NB4 (cell line): ENCODE measurements around the gene LILRB5.
"Not testable (repeated sequence)": the region's sequence is repeated elsewhere in the genome, so short reads cannot be mapped to it uniquely, and the experiment has no call there.

Experiments
- POLR2A ChIP-seq: IDR thresholded peaks from 2 replicates; pipeline ENCODE4 v1.6.1; 2011; ENCODE audit warnings: mild to moderate bottlenecking; ENCODE audit not compliant: insufficient read length; ENCODE audit errors: extremely low read depth
- TF ChIP-seq, protein P1 (sequence below): IDR thresholded peaks from one replicate; pipeline ENCODE4 v1.5.1; 2012; ENCODE audit warnings: low read depth, low read length
- TF ChIP-seq, protein P2 (sequence below): IDR thresholded peaks from 2 replicates; pipeline ENCODE4 v1.6.1; 2011; ENCODE audit warnings: low read depth, low read length

DNA sequence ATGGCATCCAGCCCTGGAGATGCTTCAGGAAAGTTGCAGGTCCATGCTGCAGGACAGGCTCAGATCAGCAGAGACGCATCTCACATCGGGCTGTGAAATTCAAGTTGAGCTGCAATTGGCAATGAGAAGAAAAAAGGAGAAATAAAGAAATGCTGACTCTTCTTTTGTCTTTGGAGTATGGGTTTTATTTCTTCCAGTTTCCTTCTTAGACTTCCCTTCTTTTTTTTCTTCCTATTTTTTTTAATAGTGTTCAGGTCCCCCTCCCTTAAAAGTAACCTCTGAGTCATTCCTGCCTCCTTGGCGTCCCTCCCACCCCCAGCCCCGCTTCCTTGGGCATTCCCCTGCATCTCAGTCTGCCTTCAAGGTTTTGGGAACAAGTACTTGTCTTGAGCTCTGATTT lies 14.5 kb upstream of the LILRB5 start:
- TF ChIP-seq, protein P1, sequence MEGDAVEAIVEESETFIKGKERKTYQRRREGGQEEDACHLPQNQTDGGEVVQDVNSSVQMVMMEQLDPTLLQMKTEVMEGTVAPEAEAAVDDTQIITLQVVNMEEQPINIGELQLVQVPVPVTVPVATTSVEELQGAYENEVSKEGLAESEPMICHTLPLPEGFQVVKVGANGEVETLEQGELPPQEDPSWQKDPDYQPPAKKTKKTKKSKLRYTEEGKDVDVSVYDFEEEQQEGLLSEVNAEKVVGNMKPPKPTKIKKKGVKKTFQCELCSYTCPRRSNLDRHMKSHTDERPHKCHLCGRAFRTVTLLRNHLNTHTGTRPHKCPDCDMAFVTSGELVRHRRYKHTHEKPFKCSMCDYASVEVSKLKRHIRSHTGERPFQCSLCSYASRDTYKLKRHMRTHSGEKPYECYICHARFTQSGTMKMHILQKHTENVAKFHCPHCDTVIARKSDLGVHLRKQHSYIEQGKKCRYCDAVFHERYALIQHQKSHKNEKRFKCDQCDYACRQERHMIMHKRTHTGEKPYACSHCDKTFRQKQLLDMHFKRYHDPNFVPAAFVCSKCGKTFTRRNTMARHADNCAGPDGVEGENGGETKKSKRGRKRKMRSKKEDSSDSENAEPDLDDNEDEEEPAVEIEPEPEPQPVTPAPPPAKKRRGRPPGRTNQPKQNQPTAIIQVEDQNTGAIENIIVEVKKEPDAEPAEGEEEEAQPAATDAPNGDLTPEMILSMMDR, result not testable (repeated sequence)
- TF ChIP-seq, protein P2, sequence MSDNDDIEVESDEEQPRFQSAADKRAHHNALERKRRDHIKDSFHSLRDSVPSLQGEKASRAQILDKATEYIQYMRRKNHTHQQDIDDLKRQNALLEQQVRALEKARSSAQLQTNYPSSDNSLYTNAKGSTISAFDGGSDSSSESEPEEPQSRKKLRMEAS, result not testable (repeated sequence)
- TF ChIP-seq POLR2A, result not testable (repeated sequence)
